HG02642 (cell line): Measurements from ENCODE around the gene DNMT3L.
"Not testable (repeated sequence)": the region's sequence is repeated elsewhere in the genome, so short reads cannot be mapped to it uniquely, and the experiment has no call there.

Experiments used
- ATAC-seq: cut with Tn5 transposase; IDR thresholded peaks from one replicate; pipeline ENCODE4 v1.9.1; 2021; ENCODE audit warnings: mild to moderate bottlenecking; ENCODE audit not compliant: unreplicated experiment, poor library complexity

The DNMT3L gene

DNA sequence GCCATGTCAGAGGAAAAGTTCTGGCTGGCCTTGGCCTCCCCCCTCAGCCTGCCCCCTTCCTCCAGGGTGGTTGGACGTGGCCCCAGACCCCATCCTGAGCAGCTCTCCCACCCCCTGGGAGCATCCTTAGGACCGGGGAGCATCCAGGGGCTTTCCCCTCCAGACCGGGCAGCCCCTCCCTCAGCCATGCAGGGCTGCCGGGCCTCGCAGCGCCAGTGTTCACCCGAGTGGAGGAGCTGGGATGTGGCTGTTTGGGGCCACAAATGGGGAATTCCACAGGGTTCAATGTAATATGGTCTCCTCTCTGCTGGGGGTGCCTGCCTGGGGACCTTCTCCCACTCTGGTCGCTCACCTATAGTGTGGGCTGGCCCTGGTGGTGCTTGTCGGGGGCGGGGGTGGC lies 33.9 kb upstream of the DNMT3L start:
- no peak for ATAC-seq

DNA sequence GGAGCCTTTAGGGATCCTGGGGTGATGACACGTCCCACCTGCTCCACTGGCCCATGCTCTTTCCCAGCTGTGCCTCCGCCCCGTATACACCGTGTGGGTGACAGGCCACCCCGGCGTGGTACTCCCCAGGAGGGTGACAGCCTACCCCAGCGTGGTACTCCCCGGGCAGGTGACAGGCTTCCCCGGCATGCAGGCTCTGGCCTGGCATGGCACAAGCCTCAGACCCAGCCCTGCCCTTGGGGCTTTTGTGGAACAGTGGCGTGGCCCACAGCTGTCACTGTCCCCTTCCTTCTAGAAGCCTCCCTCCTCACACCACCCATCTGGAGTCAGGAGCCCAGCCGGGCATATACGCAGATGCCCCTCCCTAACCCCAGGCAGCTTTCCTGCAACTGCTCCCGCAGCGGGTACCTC lies 33.5 kb upstream of the DNMT3L start:
- ATAC-seq = no peak

DNA sequence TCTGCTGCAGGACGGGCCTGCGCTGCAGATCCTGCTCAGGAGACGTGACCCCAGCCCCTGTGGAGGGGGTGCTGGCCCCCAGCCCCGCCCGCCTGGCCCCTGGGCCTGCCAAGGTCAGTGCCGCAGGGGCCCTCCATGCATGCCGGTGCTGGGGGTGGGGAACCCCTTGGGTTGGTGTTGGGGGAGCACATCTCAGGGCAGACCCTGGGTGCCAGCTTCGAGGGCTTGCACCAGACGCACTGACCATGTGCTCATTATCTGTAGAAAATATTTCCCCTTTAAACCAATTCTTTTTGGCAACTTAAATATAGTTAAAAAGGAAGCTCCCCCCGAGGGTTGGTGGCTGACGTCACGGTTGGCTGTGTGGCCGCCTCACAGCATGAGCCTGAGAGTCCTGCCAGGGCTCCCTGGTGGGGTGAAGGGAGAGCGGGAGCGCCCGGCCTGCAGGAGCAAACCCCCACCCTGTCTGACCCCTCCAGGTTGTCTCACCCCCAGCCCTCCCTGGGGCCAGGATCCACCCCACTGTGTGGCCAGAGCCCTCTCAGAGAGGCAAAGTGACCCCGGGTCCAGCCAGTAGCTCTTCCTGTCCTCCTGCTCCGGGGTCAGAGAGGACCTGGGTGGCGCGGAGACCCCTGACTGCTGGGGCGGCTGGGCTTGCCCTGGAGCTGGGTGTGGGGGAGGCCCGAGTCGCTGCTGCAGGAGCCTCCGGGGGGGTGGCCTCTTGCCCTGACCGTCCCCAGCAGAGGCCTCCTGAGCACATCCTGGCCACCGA lies 32.9 kb upstream of the DNMT3L start:
- ATAC-seq = no peak

DNA sequence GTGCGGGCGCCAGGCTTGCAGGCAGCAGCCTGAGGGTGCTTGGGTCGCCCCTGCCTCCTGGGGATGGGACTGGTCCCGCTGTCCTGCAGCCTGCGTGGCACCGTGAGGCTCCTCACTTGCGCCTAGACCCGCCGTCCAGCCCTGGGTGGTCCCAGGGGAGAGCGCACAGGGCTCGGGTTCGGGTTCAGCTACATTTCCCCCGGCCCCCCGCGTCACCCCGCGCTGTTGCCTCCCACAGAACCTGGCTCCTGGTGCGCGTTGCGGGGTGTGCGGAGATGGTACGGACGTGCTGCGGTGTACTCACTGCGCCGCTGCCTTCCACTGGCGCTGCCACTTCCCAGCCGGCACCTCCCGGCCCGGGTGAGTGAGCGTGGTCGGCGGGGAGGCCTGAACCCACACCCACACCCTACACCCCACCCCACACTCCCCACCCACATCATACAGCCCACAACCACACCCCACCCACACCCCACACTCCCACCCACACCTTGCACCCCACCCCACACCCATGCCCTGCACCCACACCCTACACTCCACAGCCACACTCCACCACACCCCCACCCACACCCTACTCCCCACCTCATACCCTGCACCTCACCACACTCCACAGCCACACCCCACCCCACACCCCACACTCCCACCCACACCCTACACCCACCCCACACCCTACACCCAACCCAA lies 32.0 kb upstream of the DNMT3L start:
- no peak for ATAC-seq

DNA sequence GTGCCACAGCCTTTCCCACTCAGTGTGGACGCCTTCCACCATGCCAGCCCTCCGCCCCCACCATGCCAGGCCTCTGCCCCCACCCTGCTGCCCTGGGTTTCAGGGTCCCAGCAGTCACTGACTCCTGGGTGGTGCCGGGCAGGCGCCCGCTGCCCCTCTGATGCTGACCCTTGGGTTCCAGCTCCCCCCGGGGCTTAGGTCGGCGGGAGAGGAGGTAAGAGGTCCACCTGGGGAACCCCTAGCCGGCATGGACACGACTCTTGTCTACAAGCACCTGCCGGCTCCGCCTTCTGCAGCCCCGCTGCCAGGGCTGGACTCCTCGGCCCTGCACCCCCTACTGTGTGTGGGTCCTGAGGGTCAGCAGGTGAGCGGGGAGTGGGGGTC lies 31.1 kb upstream of the DNMT3L start:
- ATAC-seq = no peak

DNA sequence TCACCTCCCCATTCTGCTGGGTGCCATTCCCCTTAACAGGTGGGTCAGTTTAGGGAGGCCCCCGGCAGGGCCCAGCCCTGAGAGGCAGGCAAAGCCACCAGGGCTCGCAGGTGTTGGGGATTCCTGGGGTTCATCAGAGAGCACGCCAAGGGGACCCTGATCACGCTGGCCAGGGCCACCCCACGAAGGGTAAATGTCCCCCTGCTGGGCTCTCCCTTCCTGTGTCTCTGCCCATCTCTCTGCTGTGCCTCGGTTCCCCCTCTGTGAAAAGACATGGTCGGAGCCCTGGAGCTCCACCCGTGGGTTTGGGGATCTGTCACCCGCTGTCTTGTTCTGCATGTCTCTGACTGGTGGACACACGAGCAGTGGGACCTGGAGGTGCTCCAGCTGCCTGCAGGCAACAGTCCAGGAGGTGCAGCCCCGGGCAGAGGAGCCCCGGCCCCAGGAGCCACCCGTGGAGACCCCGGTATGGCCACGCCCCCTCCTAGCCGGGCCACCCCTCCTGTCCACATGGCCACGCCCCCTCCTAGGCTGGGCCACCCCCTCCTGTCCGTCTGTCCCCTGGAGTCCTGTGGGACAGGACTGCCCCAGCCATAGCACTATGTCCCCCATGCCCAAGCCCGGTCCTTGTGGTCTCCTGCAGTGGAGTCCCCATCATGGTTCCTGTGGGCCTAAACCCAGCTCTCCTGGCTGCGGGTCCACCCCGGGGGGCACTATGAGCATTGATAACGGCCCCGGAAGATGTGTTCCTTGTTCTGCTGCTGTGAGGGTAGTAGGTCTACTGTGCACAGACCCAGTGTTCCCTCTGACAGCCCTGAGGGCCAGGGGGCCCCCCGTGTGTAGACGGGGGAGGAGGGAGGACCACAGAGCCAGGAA lies 30.5 kb upstream of the DNMT3L start:
- ATAC-seq = no peak

DNA sequence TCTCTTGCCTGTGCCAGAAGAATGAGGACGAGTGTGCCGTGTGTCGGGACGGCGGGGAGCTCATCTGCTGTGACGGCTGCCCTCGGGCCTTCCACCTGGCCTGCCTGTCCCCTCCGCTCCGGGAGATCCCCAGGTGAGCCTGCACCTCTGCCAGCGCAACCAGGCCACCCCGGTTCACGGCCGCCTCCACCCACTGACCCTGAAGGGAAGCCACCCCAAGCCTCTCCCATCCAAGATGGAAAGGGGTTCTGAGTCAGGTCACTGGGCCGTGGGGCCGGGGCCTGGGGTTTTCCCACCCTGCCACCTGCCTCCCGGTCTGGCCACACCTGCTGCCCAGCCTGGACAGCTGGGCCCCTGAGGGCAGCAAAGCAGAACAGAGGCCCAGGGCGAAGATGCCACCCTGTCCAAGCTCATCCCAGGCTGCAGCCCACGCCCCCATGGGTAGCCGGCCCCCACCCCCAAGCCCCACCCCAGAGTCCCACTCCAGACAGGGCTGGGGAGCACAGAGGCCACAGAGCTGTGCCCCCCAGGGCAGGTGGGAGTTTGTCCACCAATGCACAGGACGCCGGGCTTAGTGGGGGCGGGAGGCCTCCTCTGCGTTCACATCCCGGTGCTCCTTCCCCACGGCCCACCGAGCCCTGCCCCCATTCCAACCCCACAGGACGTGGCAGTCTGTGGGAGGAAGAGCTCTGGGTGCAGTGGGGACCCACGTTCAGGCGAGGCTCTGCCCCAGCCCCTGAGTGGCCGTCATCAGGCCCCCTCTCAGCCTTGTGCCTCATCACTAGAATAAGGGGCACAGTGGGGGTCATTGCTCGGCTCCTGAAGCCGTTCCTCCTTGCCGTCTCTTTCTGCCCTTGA lies 29.6 kb upstream of the DNMT3L start:
- no peak for ATAC-seq

DNA sequence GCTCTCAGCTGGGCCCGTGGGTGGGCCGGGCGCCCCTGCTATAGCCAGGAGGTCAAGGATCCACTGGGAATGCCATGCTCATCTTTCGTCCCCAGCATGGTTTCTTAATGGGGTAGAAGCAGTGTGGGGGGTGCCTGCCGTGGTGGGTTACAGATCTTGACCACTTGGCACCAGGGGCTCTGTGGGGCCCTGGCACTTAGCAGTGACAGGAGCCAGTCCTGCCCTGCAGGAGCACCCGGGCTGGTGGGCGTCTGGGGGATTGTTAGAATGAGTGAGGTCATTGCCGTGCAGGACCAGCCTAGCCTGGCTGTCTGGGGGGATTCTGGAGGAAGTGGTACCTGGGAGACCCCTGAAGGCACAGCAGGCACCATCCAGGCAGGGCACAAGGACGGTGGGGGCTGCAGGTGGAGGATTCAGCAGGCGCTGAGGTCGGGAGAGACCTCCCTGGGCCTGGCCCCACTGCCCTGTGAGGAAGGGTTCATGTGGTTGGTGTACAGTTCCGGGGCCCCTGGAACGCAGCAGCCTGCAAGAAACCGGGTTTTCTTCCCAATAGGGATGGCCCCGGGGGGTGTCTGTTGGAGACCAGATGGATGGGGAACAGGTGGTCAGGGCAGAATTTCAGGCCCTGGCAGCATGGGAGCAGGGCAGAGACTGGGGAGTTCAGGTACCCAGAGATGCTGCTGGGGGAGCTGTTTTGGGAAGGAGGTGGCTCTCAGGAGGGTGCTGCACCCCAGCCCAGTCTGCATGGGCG lies 28.8 kb upstream of the DNMT3L start:
- ATAC-seq = no peak

DNA sequence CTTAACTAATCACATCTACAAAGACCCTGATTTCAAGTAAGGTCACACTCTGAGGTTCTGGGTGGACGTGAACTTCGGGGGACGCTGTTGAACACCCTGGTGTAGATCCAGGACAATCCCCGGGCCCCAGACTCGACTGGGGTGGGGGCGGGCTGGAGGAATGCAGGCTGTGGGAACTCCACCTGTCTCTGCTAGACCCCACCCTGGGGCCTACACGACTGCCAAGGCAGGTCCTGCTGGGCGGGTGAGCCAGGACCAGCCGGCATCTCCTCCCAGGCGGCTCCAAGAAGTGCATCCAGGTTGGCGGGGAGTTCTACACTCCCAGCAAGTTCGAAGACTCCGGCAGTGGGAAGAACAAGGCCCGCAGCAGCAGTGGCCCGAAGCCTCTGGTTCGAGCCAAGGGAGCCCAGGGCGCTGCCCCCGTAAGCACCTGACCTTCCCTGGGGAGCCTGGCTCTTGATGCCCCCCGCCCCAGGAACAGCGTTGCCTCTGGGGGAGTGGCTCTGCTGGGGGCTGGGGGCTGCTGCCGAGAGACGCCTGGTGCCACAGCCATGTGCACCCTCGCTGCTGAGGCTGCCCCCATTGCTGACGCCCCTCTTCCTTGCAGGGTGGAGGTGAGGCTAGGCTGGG lies 27.8 kb upstream of the DNMT3L start:
- ATAC-seq = no peak

DNA sequence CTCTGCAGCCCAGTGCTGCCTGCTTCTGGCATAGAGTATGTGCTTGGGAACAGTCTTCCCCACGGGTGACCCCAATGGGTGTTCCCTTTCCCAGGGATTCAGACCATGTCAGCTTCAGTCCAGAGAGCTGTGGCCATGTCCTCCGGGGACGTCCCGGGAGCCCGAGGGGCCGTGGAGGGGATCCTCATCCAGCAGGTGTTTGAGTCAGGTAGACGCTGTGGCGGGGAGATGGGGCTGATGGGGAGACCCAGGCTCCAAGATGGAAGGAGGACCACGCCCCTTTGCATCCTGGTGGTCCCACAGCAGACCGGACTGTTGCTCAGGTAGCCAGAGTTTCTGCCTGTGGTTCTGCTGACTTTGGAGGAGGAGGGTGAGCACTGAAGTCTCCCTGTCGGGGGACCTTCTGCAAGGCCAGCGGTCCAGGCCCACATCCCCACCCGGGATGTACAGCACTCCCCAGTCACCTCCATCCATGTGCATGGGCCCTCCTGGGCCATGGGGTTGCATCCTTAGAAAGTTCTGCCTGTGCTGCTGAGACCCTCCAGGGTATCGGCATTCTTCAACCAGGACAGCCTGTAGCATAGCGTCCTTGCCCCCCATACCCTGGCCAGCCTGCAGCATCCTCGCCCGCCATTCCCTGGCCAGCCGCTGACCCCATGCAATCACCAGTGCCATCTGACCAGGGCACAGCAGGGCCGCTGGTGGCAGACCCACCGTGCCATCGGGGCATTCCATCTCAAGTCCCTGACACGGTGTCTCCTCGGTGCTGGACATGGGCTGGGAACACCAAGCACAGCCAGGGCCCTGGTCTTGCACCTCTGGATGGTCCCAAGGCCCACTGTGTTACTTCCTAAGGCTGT lies 26.8 kb upstream of the DNMT3L start:
- ATAC-seq = no peak

DNA sequence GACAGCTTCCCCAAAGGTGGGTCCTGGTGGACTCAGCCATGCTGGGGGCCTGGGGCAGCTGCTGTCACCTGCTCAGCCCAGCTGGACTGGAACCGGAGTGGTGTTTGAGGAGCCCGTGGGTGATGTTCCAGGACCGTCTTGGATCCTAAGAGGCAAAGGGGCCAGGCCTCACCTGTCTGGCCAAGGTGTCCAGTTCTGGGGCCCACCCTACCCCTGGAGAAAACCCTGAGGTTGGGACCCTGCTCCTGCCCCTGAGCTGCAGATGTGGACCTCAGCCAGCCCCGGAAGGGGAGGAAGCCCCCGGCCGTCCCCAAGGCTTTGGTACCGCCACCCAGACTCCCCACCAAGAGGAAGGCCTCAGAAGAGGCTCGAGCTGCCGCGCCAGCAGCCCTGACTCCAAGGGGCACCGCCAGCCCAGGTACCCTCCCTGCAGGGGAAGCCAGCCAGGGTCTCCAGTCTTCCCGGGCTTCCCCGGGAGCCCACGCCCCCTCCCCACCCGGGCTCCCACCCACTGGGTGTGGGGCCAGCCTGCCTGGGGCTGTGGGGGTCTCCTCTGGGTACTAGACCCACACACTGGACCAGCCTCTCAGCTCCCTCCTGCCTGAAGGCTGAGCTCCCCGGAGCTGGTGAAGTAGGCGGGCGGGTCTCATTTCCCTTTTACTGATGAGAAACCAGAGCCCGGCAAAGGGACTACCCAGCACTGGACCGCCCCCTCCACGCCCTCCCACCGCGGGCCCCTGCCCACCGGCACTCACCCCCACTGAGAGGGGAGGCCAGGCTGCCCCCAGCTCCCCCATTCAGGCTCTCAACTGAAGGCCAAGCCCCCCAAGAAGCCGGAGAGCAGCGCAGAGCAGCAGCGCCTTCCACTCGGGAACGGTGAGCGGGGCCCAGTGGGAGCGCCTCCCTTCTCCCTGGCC lies 25.3 kb upstream of the DNMT3L start:
- ATAC-seq = no peak

DNA sequence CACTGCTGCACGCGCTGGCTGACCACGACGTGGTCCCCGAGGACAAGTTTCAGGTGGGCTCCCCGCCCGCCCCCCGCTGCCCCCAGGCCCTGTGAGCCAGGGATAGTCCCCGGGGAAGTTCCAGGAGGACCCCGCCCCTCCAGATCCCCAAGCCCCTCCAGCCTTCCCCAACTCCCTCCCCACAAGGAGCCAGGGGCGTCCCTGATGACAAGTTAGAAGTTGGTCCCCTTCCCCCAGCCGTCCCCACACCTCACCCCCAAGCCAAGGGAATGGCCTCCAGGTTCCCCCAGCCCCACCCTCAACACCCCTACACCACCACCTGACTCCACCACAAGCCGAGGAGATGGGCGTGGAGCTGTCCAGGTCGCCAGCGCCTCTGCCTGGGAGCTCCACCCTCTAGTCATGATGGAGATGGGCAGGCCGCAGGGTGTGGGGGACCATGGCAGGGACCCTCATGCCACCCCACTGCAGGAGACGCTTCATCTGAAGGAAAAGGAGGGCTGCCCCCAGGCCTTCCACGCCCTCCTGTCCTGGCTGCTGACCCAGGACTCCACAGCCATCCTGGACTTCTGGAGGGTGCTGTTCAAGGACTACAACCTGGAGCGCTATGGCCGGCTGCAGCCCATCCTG lies 24.5 kb upstream of the DNMT3L start:
- ATAC-seq = no peak

DNA sequence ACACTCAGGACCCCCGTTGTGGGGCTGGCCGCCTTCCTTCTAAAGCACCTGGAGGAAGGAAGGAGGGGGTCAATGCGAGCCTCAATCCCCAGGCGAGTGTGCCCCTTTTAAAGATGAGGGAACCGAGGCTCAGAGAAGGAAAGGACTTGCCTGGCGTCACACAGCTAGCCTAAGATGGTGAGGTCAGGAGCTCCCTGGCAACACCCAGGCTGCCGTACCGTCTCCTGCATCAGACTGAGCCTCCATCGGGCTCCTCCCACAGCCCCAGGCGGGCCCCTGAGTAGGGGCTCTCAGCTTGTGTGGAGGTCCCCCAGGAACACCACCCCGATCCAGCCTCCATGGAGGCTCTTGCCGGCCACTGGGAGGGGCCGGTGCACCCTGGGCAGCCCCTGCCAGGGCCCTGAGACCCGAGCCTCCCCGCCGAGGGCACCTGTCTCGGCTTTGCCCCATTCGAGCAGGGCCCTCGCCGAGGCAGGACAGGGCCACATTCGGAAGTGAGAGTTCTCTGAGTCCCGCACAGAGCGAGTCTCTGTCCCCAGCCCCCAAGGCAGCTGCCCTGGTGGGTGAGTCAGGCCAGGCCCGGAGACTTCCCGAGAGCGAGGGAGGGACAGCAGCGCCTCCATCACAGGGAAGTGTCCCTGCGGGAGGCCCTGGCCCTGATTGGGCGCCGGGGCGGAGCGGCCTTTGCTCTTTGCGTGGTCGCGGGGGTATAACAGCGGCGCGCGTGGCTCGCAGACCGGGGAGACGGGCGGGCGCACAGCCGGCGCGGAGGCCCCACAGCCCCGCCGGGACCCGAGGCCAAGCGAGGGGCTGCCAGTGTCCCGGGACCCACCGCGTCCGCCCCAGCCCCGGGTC lies 23.7 kb upstream of the DNMT3L start, which contains the start of gene AIRE:
TSS of gene AIRE (plus strand) at position 739 of the 855 bp plus-strand sequence. CDS start 131 bp downstream, outside the sequence.
- ATAC-seq = no peak

DNA sequence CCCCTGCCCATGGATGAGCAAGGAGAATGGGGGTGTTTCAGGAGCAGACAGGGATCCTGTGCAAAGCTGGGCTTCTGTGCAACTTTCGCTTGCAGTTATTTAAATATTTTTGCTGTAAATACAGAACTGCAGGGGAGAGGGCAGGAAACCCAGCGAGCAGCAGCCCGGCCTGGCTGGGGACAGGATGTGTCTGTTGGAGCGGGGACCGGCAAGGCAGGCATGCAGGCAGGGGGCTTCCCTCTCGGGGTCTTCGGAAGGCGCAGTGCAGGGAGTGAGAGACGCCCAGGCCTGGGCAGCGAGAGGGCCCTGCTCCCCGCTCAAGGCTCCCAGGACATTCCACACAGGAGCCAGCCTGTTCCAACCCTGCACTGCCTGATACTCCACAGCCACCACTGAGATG lies 22.3 kb upstream of the DNMT3L start:
- no peak for ATAC-seq

DNA sequence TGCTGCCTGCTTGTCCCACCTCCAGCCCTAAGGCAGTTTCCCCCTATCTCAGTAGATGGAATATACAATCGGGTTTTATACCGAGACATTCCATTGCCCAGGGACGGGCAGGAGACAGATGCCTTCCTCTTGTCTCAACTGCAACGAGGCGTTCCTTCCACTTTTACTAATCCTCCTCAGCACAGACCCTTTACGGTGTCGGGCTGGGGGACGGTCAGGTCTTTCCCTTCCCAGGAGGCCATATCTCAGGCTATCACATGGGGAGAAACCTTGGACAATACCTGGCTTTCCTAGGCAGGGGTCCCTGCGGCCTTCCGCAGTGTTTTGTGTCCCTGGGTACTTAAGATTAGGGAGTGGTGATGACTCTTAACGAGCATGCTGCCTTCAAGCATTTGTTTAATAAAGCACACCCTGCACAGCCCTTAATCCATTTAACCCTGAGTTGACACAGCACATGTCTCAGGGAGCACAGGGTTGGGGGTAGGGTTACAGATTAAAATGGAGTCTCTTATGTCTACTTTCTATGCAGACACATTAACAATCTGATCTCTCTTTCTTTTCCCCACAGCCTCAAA lies 21.6 kb upstream of the DNMT3L start:
- ATAC-seq = not testable (repeated sequence)
